ENCODE measurements around the gene BRSK2.

DNA sequence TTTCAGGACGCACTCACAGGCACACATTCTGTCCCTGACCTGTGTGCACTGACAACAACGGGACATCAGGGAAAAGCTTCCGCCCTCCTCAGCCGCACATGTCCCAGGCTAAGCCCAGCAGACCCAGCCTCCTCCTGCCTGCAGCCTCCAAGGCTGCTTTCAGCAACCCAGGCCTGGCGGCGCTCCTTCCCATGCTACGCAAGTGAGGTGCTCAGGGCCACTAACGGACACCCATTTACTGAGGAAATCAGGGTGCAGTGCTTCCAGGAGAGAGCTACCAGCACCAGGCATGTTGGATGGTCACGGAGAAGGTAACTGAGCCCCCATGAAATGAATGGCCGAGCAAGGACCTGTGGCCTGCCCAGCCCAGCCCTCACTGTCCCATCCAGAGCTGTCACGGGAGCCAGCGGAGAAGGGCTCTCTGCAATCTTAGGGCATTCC lies 90.0 kb downstream of the BRSK2 start:
- TF ChIP-seq, protein P1, sequence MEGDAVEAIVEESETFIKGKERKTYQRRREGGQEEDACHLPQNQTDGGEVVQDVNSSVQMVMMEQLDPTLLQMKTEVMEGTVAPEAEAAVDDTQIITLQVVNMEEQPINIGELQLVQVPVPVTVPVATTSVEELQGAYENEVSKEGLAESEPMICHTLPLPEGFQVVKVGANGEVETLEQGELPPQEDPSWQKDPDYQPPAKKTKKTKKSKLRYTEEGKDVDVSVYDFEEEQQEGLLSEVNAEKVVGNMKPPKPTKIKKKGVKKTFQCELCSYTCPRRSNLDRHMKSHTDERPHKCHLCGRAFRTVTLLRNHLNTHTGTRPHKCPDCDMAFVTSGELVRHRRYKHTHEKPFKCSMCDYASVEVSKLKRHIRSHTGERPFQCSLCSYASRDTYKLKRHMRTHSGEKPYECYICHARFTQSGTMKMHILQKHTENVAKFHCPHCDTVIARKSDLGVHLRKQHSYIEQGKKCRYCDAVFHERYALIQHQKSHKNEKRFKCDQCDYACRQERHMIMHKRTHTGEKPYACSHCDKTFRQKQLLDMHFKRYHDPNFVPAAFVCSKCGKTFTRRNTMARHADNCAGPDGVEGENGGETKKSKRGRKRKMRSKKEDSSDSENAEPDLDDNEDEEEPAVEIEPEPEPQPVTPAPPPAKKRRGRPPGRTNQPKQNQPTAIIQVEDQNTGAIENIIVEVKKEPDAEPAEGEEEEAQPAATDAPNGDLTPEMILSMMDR (IDR thresholded peaks at IDR 0.05 in 2 of 3, conservative IDR thresholded peaks at IDR 0.05 in 1 of 3; ENCODE audit: insufficient read depth in 2 of 3, low read depth in 1 of 3, low read length in 3 of 3) = no peak
- no peak for TF ChIP-seq IRF2 (CRISPR knock-in tag; IDR thresholded peaks at IDR 0.05)
- TF ChIP-seq HNRNPK (IDR thresholded peaks at IDR 0.05; ENCODE audit: low read depth, low read length, poor library complexity, severe bottlenecking) = no peak
- TF ChIP-seq, protein P2, sequence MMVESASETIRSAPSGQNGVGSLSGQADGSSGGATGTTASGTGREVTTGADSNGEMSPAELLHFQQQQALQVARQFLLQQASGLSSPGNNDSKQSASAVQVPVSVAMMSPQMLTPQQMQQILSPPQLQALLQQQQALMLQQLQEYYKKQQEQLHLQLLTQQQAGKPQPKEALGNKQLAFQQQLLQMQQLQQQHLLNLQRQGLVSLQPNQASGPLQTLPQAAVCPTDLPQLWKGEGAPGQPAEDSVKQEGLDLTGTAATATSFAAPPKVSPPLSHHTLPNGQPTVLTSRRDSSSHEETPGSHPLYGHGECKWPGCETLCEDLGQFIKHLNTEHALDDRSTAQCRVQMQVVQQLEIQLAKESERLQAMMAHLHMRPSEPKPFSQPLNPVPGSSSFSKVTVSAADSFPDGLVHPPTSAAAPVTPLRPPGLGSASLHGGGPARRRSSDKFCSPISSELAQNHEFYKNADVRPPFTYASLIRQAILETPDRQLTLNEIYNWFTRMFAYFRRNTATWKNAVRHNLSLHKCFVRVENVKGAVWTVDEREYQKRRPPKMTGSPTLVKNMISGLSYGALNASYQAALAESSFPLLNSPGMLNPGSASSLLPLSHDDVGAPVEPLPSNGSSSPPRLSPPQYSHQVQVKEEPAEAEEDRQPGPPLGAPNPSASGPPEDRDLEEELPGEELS (CRISPR knock-in tag; IDR thresholded peaks at IDR 0.05; ENCODE audit: borderline replicate concordance) = no peak
- TF ChIP-seq, protein P3, sequence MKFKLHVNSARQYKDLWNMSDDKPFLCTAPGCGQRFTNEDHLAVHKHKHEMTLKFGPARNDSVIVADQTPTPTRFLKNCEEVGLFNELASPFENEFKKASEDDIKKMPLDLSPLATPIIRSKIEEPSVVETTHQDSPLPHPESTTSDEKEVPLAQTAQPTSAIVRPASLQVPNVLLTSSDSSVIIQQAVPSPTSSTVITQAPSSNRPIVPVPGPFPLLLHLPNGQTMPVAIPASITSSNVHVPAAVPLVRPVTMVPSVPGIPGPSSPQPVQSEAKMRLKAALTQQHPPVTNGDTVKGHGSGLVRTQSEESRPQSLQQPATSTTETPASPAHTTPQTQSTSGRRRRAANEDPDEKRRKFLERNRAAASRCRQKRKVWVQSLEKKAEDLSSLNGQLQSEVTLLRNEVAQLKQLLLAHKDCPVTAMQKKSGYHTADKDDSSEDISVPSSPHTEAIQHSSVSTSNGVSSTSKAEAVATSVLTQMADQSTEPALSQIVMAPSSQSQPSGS (CRISPR knock-in tag; IDR thresholded peaks at IDR 0.05) = no peak
- no peak for TF ChIP-seq ZNF75A (CRISPR knock-in tag; IDR thresholded peaks at IDR 0.05)
- no peak for TF ChIP-seq EZH2 (IDR thresholded peaks at IDR 0.05; ENCODE audit: borderline replicate concordance, low read depth, low read length)
- TF ChIP-seq BRD4 (IDR thresholded peaks at IDR 0.05) = no peak
- no peak for TF ChIP-seq TOE1 (IDR thresholded peaks at IDR 0.05; ENCODE audit: borderline replicate concordance)
- TF ChIP-seq TOE1 (CRISPR knock-in tag; IDR thresholded peaks at IDR 0.05; ENCODE audit: borderline replicate concordance, low read depth) = no peak
- no peak for TF ChIP-seq TBL1XR1 (IDR thresholded peaks at IDR 0.05; ENCODE audit: low read length in 2 of 2)
- TF ChIP-seq MAZ (CRISPR knock-in tag; conservative IDR thresholded peaks at IDR 0.05 in 1 of 2, IDR thresholded peaks at IDR 0.05 in 1 of 2) = no peak
- TF ChIP-seq ZNF274 (IDR thresholded peaks at IDR 0.05; ENCODE audit: borderline replicate concordance, low read depth, low read length) = no peak
- TF ChIP-seq CSDE1 (IDR thresholded peaks at IDR 0.05) = no peak
- TF ChIP-seq, protein P4, sequence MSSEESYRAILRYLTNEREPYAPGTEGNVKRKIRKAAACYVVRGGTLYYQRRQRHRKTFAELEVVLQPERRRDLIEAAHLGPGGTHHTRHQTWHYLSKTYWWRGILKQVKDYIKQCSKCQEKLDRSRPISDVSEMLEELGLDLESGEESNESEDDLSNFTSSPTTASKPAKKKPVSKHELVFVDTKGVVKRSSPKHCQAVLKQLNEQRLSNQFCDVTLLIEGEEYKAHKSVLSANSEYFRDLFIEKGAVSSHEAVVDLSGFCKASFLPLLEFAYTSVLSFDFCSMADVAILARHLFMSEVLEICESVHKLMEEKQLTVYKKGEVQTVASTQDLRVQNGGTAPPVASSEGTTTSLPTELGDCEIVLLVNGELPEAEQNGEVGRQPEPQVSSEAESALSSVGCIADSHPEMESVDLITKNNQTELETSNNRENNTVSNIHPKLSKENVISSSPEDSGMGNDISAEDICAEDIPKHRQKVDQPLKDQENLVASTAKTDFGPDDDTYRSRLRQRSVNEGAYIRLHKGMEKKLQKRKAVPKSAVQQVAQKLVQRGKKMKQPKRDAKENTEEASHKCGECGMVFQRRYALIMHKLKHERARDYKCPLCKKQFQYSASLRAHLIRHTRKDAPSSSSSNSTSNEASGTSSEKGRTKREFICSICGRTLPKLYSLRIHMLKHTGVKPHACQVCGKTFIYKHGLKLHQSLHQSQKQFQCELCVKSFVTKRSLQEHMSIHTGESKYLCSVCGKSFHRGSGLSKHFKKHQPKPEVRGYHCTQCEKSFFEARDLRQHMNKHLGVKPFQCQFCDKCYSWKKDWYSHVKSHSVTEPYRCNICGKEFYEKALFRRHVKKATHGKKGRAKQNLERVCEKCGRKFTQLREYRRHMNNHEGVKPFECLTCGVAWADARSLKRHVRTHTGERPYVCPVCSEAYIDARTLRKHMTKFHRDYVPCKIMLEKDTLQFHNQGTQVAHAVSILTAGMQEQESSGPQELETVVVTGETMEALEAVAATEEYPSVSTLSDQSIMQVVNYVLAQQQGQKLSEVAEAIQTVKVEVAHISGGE (CRISPR knock-in tag; IDR thresholded peaks at IDR 0.05) = no peak

Measured in K562 (cell line).